Ishikawa (cell line): ENCODE data around the gene TTC13.

Source experiments
- CEBPB ChIP-seq: IDR thresholded peaks from 2 replicates; pipeline ENCODE4 v1.6.1; 2012
- CREB1 ChIP-seq: IDR thresholded peaks from 2 replicates; pipeline ENCODE4 v1.6.1; 2012; ENCODE audit warnings: low read depth
- EGR1 ChIP-seq: IDR thresholded peaks from 2 replicates; pipeline ENCODE4 v1.6.1; 2012
- EP300 ChIP-seq: IDR thresholded peaks from 2 replicates; pipeline ENCODE4 v1.6.1; 2012; ENCODE audit warnings: borderline replicate concordance
- FOXM1 ChIP-seq: IDR thresholded peaks from 2 replicates; pipeline ENCODE4 v1.6.1; 2012; ENCODE audit warnings: low read depth, borderline replicate concordance
- MAX ChIP-seq: IDR thresholded peaks from 2 replicates; pipeline ENCODE4 v1.6.1; 2012
- NFIC ChIP-seq: IDR thresholded peaks from 2 replicates; pipeline ENCODE4 v1.6.1; 2012
- RAD21 ChIP-seq: IDR thresholded peaks from 2 replicates; pipeline ENCODE4 v1.6.1; 2012; ENCODE audit warnings: low read depth
- REST ChIP-seq: IDR thresholded peaks from 2 replicates; pipeline ENCODE4 v1.6.1; 2012; ENCODE audit warnings: low read depth, mild to moderate bottlenecking
- TAF1 ChIP-seq: IDR thresholded peaks from 2 replicates; pipeline ENCODE4 v1.6.1; 2012; ENCODE audit warnings: low read depth, mild to moderate bottlenecking
- TCF12 ChIP-seq: IDR thresholded peaks from 2 replicates; pipeline ENCODE4 v1.6.1; 2012; ENCODE audit warnings: low read depth
- TEAD4 ChIP-seq: IDR thresholded peaks from 2 replicates; pipeline ENCODE4 v1.6.1; 2012
- USF1 ChIP-seq: IDR thresholded peaks from 2 replicates; pipeline ENCODE4 v1.6.1; 2012
- YY1 ChIP-seq: IDR thresholded peaks from 2 replicates; pipeline ENCODE4 v1.6.1; 2012; ENCODE audit warnings: low read depth
- ZBTB7A ChIP-seq: IDR thresholded peaks from 2 replicates; pipeline ENCODE4 v1.6.1; 2012; ENCODE audit warnings: low read depth

TTC13 gene

GRCh38 chr1:230982696-230983095 lies 4.0 kb upstream of the TTC13 start:
- TF ChIP-seq FOXM1, result no peak
- no peak for TF ChIP-seq YY1
- no peak for TF ChIP-seq TEAD4
- no peak for TF ChIP-seq NFIC
- TF ChIP-seq TAF1, result no peak
- no peak for TF ChIP-seq REST
- no peak for TF ChIP-seq MAX
- no peak for TF ChIP-seq EP300
- TF ChIP-seq CEBPB, result no peak
- no peak for TF ChIP-seq USF1
- no peak for TF ChIP-seq RAD21
- no peak for TF ChIP-seq CREB1
- TF ChIP-seq EGR1, result no peak
- no peak for TF ChIP-seq TCF12
- no peak for TF ChIP-seq ZBTB7A

GRCh38 chr1:230979952-230980351 lies 1.3 kb upstream of the TTC13 start:
- TF ChIP-seq NFIC (no peak), EP300 (no peak), MAX (no peak)

- no peak for TF ChIP-seq CREB1
- TF ChIP-seq USF1, result no peak
- TF ChIP-seq CEBPB, result no peak
- TF ChIP-seq RAD21, result no peak
- no peak for TF ChIP-seq TAF1
- TF ChIP-seq EGR1, result no peak
- no peak for TF ChIP-seq FOXM1
- no peak for TF ChIP-seq YY1
- TF ChIP-seq TCF12, result no peak
- TF ChIP-seq TEAD4, result no peak
- no peak for TF ChIP-seq ZBTB7A
- TF ChIP-seq MAX, result no peak
- no peak for TF ChIP-seq NFIC
- no peak for TF ChIP-seq REST
- no peak for TF ChIP-seq EP300
Measured at GRCh38 chr1:230979389-230979716, 692 bp upstream of the TTC13 start.

- TF ChIP-seq ZBTB7A (peak; percentile 43; the same call in 1 of the 2 replicates), FOXM1 (no peak), MAX (peak; percentile 22; the same call in 1 of the 2 replicates), REST (no peak), EGR1 (peak; percentile 69), NFIC (peak; percentile 43)
Measured at GRCh38 chr1:230977761-230978490, 735 bp downstream of the TTC13 start.
